Measurements from ENCODE around the gene C2CD2.
"Not testable (repeated sequence)": the region's sequence is repeated elsewhere in the genome, so short reads cannot be mapped to it uniquely, and the experiment has no call there.

The C2CD2 gene

DNA sequence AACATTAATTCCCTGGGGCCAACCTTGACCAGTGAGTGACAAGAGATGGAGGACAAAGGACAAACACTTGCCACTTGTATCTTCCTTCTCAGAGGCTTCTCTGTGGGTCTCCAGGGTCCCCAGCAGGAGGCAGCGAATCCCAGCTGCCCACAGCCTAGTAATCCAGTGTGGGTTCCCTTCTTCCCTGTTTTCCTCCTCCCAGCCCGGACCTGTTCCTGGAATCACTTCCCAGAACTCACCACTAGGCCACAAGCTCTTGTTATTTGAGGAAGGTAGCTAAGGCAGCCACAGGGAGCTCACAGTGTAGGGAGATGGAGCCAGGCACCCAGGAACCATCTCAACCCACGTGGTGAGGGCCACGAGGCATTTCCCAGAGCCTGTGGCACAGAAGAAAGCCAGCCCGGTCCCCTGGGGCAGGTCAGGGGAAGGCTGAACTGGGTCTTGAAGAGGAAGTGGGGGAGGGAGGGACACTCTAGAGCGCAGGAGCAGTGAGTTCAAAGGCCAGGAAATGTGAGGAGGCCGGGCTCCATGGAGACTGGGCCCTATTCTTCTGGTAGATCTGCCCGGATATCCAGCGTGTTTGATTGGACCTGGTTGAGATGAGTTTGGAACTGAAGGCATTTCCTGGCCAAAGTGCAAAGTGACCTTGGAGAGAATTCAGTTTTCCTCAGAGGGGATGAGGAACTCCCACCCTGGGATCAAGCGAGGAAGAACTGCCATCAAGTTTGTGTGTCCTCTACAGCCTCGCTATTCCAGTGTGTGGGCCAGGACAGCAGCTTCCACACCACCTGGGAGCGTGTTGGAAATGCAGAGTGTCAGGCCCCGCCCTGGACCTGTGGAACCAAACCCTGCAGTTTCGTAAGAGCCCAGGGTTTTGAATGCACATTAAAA is 20.3 kb upstream of the C2CD2 start:
- DNase-seq = no peak

DNA sequence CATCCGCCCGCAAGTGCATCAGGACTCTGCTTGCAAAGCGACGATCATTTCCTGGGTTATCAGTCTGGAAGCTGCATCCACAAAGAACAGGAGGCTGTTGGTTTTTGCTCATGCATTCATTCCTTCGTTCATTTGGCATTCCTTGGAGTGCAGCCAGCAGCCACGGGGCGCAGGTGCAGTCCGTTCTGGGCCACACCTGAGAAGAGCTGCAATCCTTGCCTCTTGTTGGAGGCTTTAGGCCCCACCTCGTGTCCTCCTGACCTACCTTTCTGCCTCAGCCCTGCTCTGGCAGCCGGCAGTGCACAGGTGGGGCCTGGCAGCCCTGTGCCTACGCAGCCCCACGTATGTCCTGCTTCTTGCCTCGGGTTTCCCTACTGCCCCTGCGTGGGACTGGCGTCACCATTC is 19.6 kb upstream of the C2CD2 start:
- DNase-seq = no peak

GRCh38 chr21:41972511-41973205 is 18.8 kb upstream of the C2CD2 start:
- no peak for DNase-seq

- DNase-seq = no peak
Measured at GRCh38 chr21:41971891-41972290, 18.1 kb upstream of the C2CD2 start.

- DNase-seq = no peak
Measured at GRCh38 chr21:41970751-41971653, 17.2 kb upstream of the C2CD2 start.

DNA sequence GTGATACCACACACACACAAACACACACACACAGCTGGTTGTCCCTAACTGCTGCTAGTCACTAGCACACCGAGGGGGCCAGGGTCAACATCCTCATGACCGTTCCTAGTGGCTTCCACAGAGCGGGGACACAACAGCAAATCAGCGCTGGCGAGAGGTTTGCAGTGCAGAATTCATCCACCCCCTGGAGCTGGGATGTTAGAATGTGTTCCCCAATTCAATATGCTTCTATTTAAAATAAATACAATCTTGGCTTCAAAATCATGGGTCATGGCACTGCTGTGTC is 16.2 kb upstream of the C2CD2 start:
- DNase-seq = no peak

DNA sequence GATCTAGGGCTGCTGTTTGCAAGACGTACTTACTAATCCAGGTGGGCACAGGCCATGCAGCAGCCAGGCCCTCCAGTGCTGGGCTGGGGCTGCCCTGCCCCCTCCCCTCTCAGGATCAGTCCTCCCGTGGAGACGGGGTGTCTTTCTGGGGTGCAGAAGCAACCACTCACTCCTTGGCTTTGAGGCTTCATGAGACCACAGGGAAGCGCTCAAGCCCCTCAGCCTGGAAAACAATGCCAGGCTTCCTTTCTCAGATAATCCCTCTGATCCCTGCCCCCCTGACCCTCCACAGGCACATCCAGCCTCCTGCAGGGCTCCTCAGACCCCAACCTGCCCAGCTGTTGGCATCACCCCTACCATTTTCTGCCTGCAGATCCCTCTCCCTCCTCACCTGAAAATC is 13.9 kb upstream of the C2CD2 start:
- DNase-seq = no peak

GRCh38 chr21:41966872-41967621 is 13.2 kb upstream of the C2CD2 start:
- DNase-seq = no peak

GRCh38 chr21:41966041-41966833 is 12.4 kb upstream of the C2CD2 start:
- DNase-seq = no peak

DNA sequence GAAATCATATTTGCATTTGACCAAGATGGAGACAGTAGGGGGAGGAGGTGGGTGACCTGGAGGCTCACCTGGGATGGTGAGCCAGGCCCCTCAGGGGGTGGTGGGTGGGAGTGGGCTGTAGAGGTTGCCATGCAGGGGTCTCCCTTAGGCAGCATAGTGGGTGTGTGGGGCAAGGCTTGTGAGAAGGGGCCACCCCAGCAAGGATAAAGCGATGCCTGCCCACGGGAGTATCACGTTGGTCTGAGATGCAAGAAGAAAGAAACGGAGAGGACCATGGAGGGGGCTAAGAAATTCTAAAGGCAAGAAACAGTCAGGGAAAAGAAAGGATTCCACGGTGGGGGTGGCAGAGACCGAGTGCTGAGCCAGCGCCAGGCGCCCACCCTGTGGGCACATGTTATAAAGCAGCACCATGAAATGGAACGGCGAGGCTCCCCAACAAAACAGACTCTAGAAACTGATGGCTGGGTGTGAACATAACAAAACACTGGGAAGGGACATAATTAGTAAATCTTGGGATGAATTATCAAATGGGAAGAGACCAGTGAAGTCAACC is 11.7 kb upstream of the C2CD2 start:
- no peak for DNase-seq

GRCh38 chr21:41965045-41965444 is 11.2 kb upstream of the C2CD2 start:
- DNase-seq = no peak

DNA sequence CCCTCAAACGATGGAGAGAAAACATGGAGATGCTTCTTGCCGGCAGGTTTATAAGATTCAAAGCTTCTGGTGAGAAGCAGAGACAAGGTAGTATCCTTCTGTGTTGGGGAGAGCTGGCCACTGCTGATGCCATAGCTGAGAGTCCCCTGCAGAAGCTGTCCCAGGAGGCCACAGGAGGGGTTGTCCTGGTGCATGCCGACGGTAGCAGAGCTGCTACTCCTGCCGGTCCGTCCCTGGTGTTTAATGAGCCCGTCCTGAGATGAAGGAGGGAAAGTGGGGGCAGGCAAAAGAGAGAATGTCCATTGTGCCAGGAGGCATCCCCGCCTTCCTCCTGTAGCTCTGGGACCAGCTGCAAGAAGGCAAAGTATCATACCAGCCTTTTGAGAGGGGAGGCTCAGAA is 10.4 kb upstream of the C2CD2 start:
- DNase-seq = no peak

DNA sequence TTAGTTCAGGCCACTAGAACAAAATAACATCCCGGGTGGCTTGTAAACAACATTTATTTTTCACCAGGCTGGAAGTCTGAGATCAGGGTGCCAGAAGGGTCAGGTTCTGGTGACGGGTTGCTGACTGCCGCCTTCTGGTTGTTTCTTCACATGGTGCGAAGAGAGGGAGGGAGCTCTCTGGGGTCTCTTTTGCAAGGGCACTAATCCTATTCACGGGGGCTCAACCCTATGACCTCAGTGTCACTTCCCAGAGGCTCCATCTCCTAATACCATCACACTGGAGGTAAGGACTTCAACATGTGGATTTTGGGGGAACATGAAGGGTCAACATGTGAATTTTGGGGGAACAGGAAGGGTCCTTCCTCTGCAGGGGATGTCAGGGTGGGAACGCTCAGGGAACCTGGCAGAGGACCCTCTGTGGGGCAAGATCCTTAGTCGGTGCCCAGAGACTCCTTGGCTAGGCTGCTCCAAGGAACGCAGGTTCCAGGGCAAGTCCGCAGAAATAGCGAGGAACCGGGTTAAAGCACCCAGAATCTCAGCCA is 8.7 kb upstream of the C2CD2 start:
- DNase-seq = no peak

DNA sequence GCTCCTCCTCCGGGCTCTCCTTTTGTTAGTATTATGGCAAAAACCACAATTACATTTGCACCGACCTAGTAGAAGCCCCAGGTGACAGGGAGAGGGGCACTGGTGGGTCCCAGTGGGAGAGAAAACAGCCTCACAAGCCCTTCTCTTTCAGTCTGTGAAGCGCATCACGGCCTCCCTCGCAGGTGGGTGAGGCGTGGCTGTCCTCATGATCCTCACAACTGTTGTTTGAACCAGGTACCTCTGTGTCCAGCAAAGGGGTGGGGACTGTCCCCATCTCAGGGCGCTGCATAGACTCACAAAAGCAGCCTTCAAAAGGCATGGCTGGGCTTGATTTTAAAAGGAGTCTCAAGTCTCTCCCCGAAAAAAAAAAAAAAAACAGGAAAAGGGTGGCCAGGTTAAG is 7.9 kb upstream of the C2CD2 start:
- no peak for DNase-seq

DNA sequence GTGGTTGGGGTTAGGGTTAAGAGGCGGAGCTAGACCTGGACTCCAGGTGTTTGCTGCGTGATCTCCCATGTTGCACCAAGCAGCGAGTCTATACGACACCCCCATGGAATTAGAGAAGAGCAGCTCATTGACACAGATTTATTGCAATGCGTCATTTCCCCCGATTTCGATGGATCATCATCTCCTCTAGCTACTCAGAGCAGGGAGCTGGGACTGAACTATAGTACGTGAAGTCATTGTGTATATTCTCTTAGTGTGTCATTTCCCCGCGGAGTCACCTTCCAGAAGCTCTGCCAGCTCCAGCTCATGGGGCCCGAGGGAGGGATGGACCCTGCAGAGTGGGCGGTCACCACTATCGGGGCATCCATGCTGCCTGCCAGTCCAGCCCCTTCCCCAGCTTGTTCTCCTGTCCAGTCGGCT is 7.5 kb upstream of the C2CD2 start:
- no peak for DNase-seq

DNA sequence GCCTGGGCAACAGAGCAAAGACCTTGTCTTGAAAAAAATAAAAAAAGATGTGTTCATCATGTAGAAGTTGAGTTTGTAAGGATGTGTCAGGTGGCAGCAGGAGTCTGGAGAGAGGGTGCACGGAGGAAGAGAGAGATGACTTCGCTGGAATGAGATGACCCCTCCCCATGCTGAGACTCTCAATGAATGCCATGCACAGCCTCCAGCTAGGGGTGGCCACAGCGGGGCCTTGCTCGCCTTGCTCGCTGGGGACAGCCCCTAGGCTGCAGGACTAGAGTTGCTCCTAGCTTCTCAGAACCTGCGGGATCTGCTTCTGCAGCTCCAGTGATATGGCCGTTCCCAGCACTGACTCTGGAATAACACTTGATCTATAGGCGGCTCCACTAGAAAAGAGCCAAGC is 6.6 kb upstream of the C2CD2 start:
- no peak for DNase-seq

DNA sequence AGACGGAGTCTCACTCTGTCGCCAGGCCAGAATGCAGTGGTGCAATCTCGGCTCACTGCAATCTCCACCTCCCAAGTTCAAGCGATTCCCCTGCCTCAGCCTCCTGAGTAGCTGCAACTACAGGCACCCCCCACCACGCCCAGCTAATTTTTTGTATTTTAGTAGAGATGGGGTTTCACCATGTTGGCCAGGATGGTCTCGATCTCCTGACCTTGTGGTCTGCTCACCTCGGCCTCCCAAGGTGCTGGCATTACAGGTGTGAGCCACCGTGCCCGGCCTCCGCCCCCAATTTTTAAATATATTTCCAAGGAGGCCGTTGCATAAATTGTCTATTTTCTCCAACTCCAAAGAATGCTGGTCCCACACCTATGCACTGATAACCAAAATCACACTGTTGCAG is 5.9 kb upstream of the C2CD2 start:
- DNase-seq = not testable (repeated sequence)

- DNase-seq = no peak
Measured at GRCh38 chr21:41958886-41959563, 5.2 kb upstream of the C2CD2 start.

- no peak for DNase-seq
Measured at GRCh38 chr21:41957991-41958766, 4.4 kb upstream of the C2CD2 start.

All from activated naive CD4-positive, alpha-beta T cell treated with Interleukin-2 at 50 U/mL for 16 hours (primary cell).